Loucy (cell line): Measurements from ENCODE around the gene CEP57L1.

Experiments
- H2AFZ ChIP-seq: fragments of 200-600 bp; sonication (generic); 2 replicates; pipeline ENCODE4 v1.6.0; 2016; ENCODE audit warnings: antibody characterized with exemption, mild to moderate bottlenecking, low read length, moderate library complexity
- H3F3A ChIP-seq: fragments of 200-600 bp; 2 replicates; pipeline ENCODE4 v1.6.0; 2016; ENCODE audit warnings: antibody characterized with exemption, low read depth, mild to moderate bottlenecking
- H3K27me3 ChIP-seq: fragments of 200-600 bp; sonication (generic); 2 replicates; pipeline ENCODE4 v1.6.1; 2014; ENCODE audit warnings: low read length, mild to moderate bottlenecking; ENCODE audit not compliant: insufficient read depth, poor library complexity, severe bottlenecking
- H3K36me3 ChIP-seq: fragments of 200-600 bp; sonication (generic); 2 replicates; pipeline ENCODE4 v1.6.1; 2016; ENCODE audit warnings: low read length; ENCODE audit not compliant: insufficient read depth
- H3K4me1 ChIP-seq: fragments of 200-600 bp; sonication (generic); 2 replicates; pipeline ENCODE4 v1.5.1; 2014; ENCODE audit warnings: low read length, mild to moderate bottlenecking; ENCODE audit not compliant: insufficient read depth, poor library complexity, severe bottlenecking
- H3K4me2 ChIP-seq: fragments of 200-600 bp; sonication (generic); 2 replicates; pipeline ENCODE4 v1.6.0; 2014; ENCODE audit warnings: antibody characterized with exemption, low read length, low read depth, mild to moderate bottlenecking; ENCODE audit not compliant: poor library complexity, severe bottlenecking
- H3K4me3 ChIP-seq: fragments of 200-600 bp; sonication (generic); 2 replicates; pipeline ENCODE4 v1.5.1; 2014; ENCODE audit warnings: low read length, mild to moderate bottlenecking, mixed read lengths; ENCODE audit not compliant: poor library complexity, severe bottlenecking
- H3K79me2 ChIP-seq: fragments of 200-600 bp; sonication (generic); 2 replicates; pipeline ENCODE4 v1.6.1; 2014; ENCODE audit warnings: low read length; ENCODE audit not compliant: insufficient read depth
- H3K9ac ChIP-seq: fragments of 200-600 bp; sonication (generic); 2 replicates; pipeline ENCODE4 v1.6.0; 2014; ENCODE audit warnings: mild to moderate bottlenecking, low read depth, low read length, moderate library complexity; ENCODE audit not compliant: poor library complexity, severe bottlenecking
- H3K9me2 ChIP-seq: fragments of 200-600 bp; sonication (generic); replicated peaks from 2 replicates; pipeline ENCODE4 v1.6.1; 2016; ENCODE audit warnings: low read depth, low read length, mixed read lengths
- H3K9me3 ChIP-seq: fragments of 200-600 bp; sonication (generic); 2 replicates; pipeline ENCODE4 v1.6.1; 2014; ENCODE audit warnings: mild to moderate bottlenecking, antibody characterized with exemption, low read length, low read depth; ENCODE audit not compliant: insufficient read depth
- H4K20me1 ChIP-seq: fragments of 200-600 bp; sonication (generic); 2 replicates; pipeline ENCODE4 v1.6.0; 2014; ENCODE audit warnings: antibody characterized with exemption, low read length, mild to moderate bottlenecking; ENCODE audit not compliant: insufficient read depth, poor library complexity, severe bottlenecking
- EZH2phosphoT487 ChIP-seq: fragments of 200-600 bp; IDR thresholded peaks from 2 replicates; pipeline ENCODE4 v1.6.1; 2018; ENCODE audit warnings: antibody characterized with exemption, mild to moderate bottlenecking, moderate library complexity, borderline replicate concordance
- TF ChIP-seq, protein P1 (sequence below): fragments of 200-600 bp; sonication (generic); conservative IDR thresholded peaks from 2 replicates; pipeline ENCODE4 v1.5.1; 2014; ENCODE audit warnings: mild to moderate bottlenecking, antibody characterized with exemption, low read length

The CEP57L1 gene

DNA sequence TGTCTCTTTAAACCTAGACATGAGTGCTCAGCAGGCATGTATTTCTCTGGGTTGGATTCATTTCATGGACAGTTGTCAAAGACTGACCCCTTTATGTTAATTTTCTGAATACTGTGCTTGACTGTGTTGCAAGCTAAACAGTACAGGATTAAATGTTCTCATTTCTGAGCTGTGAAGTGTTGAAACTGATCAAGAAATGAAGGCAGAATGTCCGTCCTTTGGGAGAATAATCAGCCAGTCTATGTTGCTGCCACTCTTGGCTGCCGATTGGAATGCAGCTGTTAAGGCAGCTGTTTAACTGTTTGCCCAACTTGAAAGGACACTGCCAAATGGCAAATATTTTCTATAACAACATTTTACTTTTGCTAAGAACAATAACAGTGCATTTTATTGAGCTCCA, 87.3 kb downstream of the CEP57L1 start:
- Histone ChIP-seq H3K4me2 (no peak overlapping the region), H3K9me3 (no peaks in the 10 kb centered on the region), H3K79me2 (no peaks in the 10 kb centered on the region), H4K20me1 (no peaks in the 10 kb centered on the region), H3K9ac (no peak overlapping the region), H3F3A (no peaks in the 10 kb centered on the region), H3K9me2 (no peaks in the 10 kb centered on the region), H3K27me3 (no peaks in the 10 kb centered on the region), H2AFZ (no peak overlapping the region), H3K36me3 (no peaks in the 10 kb centered on the region), H3K4me1 (no peaks in the 10 kb centered on the region), H3K4me3 (no peak overlapping the region)
- TF ChIP-seq EZH2phosphoT487: no peak
- TF ChIP-seq, protein P1, sequence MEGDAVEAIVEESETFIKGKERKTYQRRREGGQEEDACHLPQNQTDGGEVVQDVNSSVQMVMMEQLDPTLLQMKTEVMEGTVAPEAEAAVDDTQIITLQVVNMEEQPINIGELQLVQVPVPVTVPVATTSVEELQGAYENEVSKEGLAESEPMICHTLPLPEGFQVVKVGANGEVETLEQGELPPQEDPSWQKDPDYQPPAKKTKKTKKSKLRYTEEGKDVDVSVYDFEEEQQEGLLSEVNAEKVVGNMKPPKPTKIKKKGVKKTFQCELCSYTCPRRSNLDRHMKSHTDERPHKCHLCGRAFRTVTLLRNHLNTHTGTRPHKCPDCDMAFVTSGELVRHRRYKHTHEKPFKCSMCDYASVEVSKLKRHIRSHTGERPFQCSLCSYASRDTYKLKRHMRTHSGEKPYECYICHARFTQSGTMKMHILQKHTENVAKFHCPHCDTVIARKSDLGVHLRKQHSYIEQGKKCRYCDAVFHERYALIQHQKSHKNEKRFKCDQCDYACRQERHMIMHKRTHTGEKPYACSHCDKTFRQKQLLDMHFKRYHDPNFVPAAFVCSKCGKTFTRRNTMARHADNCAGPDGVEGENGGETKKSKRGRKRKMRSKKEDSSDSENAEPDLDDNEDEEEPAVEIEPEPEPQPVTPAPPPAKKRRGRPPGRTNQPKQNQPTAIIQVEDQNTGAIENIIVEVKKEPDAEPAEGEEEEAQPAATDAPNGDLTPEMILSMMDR: no peak

DNA sequence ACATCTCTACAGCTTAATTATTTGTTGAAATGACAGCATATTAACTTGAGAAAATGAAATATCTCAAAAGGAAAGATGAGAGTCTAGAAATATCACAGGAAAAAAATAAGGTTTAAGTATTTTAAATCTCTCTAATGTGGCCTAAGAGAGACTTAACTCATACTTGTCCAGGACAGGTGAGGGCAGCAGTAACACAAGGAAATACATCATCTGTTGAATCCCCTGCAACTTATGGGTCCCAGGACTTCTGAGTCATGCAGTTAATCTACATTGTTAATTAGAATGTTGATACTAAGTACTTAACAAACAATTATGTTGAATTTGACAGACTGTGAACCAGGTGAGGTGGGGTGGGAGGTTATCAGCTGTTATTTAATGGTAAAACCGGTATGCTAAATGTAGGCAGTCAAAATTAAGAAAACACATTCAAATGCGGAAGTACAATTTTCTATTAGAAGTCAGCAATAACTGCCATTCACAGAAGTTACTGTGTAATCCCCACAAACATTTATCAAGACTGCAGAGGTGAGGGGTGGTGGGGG, 87.9 kb downstream of the CEP57L1 start:
- Histone ChIP-seq H3K9me3 (no peaks in the 10 kb centered on the region), H3K9me2 (no peaks in the 10 kb centered on the region), H3F3A (no peaks in the 10 kb centered on the region), H3K9ac (no peak overlapping the region), H4K20me1 (no peaks in the 10 kb centered on the region), H3K36me3 (no peaks in the 10 kb centered on the region), H3K4me2 (no peak overlapping the region), H3K79me2 (no peaks in the 10 kb centered on the region), H3K4me1 (no peaks in the 10 kb centered on the region), H2AFZ (no peak overlapping the region), H3K4me3 (no peak overlapping the region), H3K27me3 (no peaks in the 10 kb centered on the region)
- TF ChIP-seq, protein P1: peak; percentile 56
- TF ChIP-seq EZH2phosphoT487: no peak

DNA sequence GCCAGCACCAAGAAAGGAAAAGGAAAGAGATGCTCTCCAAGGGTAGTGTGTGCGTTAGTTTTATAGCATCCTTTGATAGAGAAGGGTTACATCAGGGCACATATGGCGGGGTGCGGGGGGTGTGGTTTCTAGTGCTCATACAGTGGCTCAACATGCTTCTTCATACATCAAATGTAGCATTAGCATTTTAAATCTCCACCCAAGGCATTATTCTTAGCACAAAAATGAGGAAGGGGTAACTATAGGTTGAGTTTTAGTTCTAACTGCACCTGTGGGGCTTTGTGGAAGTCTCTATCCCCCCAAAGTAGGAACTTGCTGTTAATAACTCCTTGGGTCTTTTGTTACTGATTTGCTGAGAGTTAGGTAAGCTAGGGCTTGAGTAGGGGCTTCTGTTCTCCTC, 89.3 kb downstream of the CEP57L1 start:
- TF ChIP-seq EZH2phosphoT487: no peak
- TF ChIP-seq, protein P1: no peak
- Histone ChIP-seq H3K4me3 (no peak overlapping the region), H3K27me3 (no peaks in the 10 kb centered on the region), H3K9me3 (no peaks in the 10 kb centered on the region), H3K36me3 (no peaks in the 10 kb centered on the region), H3K4me1 (no peaks in the 10 kb centered on the region), H3F3A (no peaks in the 10 kb centered on the region), H3K9ac (no peak overlapping the region), H3K79me2 (no peaks in the 10 kb centered on the region), H3K9me2 (no peaks in the 10 kb centered on the region), H2AFZ (0 out of 2 replicates have a peak overlapping the region, but pooled peaks have one; percentile 16), H3K4me2 (no peak overlapping the region), H4K20me1 (no peaks in the 10 kb centered on the region)
